AG09309 (cell line): ENCODE data around the gene FBXW9.

Source experiments
- DNase-seq: peaks from one replicate; pipeline ENCODE4 v3.0.0-alpha.2; 2010; ENCODE audit warnings: low read depth
- H3K4me3 ChIP-seq: 2 replicates; pipeline ENCODE4 v1.5.1; 2011; ENCODE audit warnings: mild to moderate bottlenecking, low read depth, low read length, moderate library complexity; ENCODE audit not compliant: control insufficient read depth
- CTCF ChIP-seq: IDR thresholded peaks from 2 replicates; pipeline ENCODE4 v1.5.1; 2011; ENCODE audit warnings: mild to moderate bottlenecking, low read depth, low read length, inconsistent platforms; ENCODE audit not compliant: insufficient read depth, control insufficient read depth; ENCODE audit errors: missing control alignments

Gene FBXW9

GRCh38 chr19:12641456-12641855 is 55.0 kb downstream of the FBXW9 start:
- DNase-seq, result no peak
- TF ChIP-seq CTCF, result no peak
- no peak overlapping the region for H3K4me3 ChIP-seq

- TF ChIP-seq CTCF, result peak; percentile 90
- DNase-seq, result peak; percentile 18
- no peak overlapping the region for H3K4me3 ChIP-seq
These were observed 56.4 kb downstream of the FBXW9 start for GRCh38 chr19:12639901-12640613.
